HepG2 (cell line): ENCODE data around the gene LRP1B. TPM values are rescaled to one million over a fixed set of nuclear protein-coding genes. Genes with fewer than 3 reads are reported as not detected.

Experiments used
- ATAC-seq: fragments of 200-7000 bp; cut with Tn5 transposase; 3 replicates; pipeline ENCODE4 v1.9.1; 2020; ENCODE audit warnings: mild to moderate bottlenecking, moderate library complexity
- BruUV-seq: library from RNA; stranded (reverse); fragments of 400-500 nt; replicated peaks from 2 replicates; lab custom pipeline; 2021; lab: Mats Ljungman, UMichigan
- CTCF ChIA-PET: fragments of 300-600 bp; formaldehyde crosslinking; extraction: SDS; loops from one replicate; lab custom pipeline; 2021; ENCODE audit warnings: low total read pairs, inconsistent platforms, low intra/inter-chr PET ratio; lab: Yijun Ruan, JAX
- POLR2A ChIA-PET: fragments of 350-600 bp; sonication (Branson Sonifier 250); formaldehyde crosslinking; loops from one replicate; lab custom pipeline; 2020; ENCODE audit warnings: antibody characterized with exemption, inconsistent platforms; lab: Yijun Ruan, JAX
- DNase-seq: peaks from one replicate; pipeline ENCODE4 v3.0.0-alpha.2; 2015; ENCODE audit warnings: low spot score
- FAIRE-seq: peaks from 3 replicates; lab custom pipeline; 2011; peaks lifted over from hg19 to GRCh38; lab: Jason Lieb, UNC
- H2AFZ ChIP-seq: one replicate; pipeline ENCODE4 v1.6.1; 2011; ENCODE audit warnings: low read length, inconsistent platforms
- H3K27ac ChIP-seq: fragments of 300-600 bp; 3 replicates; pipeline ENCODE4 v1.8.0; 2011; ENCODE audit warnings: mixed run types, mild to moderate bottlenecking, mixed read lengths, low read length, inconsistent platforms; ENCODE audit not compliant: insufficient read depth; ENCODE audit errors: extremely low read length
- H3K27me3 ChIP-seq, 2 experiments: fragments of 200-600 bp in 1 of 2; 2 replicates in 1 of 2; 3 replicates in 1 of 2; pipeline versions ENCODE4 v1.6.0 to v1.8.0; 2011; ENCODE audit warnings: low read length in 2 of 2, mild to moderate bottlenecking in 2 of 2, moderate library complexity in 2 of 2, inconsistent platforms in 1 of 2; ENCODE audit not compliant: insufficient read depth in 2 of 2, control insufficient read depth in 1 of 2
- H3K36me3 ChIP-seq, 2 experiments: fragments of 200-600 bp in 1 of 2; replicated peaks in 1 of 2; 2 replicates in 1 of 2; 3 replicates in 1 of 2; pipeline versions ENCODE4 v1.5.1 to v1.8.0; 2011; ENCODE audit warnings: low read length in 2 of 2, inconsistent platforms in 1 of 2; ENCODE audit not compliant: insufficient read depth in 2 of 2, control insufficient read depth in 1 of 2
- H3K4me1 ChIP-seq: 2 replicates; pipeline ENCODE4 v1.5.1; 2012; ENCODE audit warnings: low read length, inconsistent platforms; ENCODE audit not compliant: insufficient read depth
- H3K4me2 ChIP-seq: 2 replicates; pipeline ENCODE4 v1.6.0; 2011; ENCODE audit warnings: low read depth, low read length, inconsistent platforms
- H3K4me3 ChIP-seq, 3 experiments: fragments of 200-600 bp in 1 of 3; sonication (generic), shearing (Covaris generic) in 1 of 3; replicated peaks in 1 of 3; 2 replicates each; pipeline ENCODE4 v1.5.1; 2011 to 2016; ENCODE audit warnings: low read length in 3 of 3, inconsistent platforms in 2 of 3, low read depth in 2 of 3, mild to moderate bottlenecking in 2 of 3, control low read depth in 1 of 3, mixed read lengths in 1 of 3; ENCODE audit not compliant: insufficient read depth in 1 of 3
- H3K79me2 ChIP-seq: one replicate; pipeline ENCODE4 v1.6.1; 2011; ENCODE audit warnings: low read length, inconsistent platforms; ENCODE audit not compliant: insufficient read depth
- H3K9ac ChIP-seq: 2 replicates; pipeline ENCODE4 v1.6.0; 2011; ENCODE audit warnings: mild to moderate bottlenecking, low read depth, low read length, inconsistent platforms; ENCODE audit not compliant: insufficient read depth
- H3K9me3 ChIP-seq: 2 replicates; pipeline ENCODE4 v1.5.1; 2012; ENCODE audit warnings: mild to moderate bottlenecking, low read length
- H4K20me1 ChIP-seq: 2 replicates; pipeline ENCODE4 v1.6.0; 2011; ENCODE audit warnings: inconsistent platforms, mild to moderate bottlenecking, low read length, moderate library complexity; ENCODE audit not compliant: insufficient read depth
- AGO2 ChIP-seq: fragments of 200-400 bp; formaldehyde crosslinking; optimal IDR thresholded peaks from 2 replicates; pipeline ENCODE3; 2017; ENCODE audit warnings: mild to moderate bottlenecking, low read depth, low read length, moderate library complexity
- ARNT ChIP-seq: fragments of 450-650 bp; IDR thresholded peaks from 2 replicates; pipeline ENCODE4 v1.6.1; 2017
- HHEX ChIP-seq: IDR thresholded peaks from 2 replicates; pipeline ENCODE4 v1.6.1; 2016; ENCODE audit warnings: control low read depth
- MIER2 ChIP-seq: IDR thresholded peaks from 2 replicates; pipeline ENCODE4 v1.6.1; 2016; ENCODE audit warnings: missing biosample characterization, missing genetic modification reagents
- NFE2 ChIP-seq: sonication (generic); formaldehyde crosslinking; IDR thresholded peaks from 2 replicates; pipeline ENCODE4 v1.4.0; 2020; ENCODE audit warnings: missing genetic modification reagents
- PHF20 ChIP-seq: sonication (generic); formaldehyde crosslinking; IDR thresholded peaks from 2 replicates; pipeline ENCODE4 v1.5.0; 2020; ENCODE audit warnings: mild to moderate bottlenecking, missing genetic modification reagents
- SMAD3 ChIP-seq: sonication (generic); formaldehyde crosslinking; IDR thresholded peaks from 2 replicates; pipeline ENCODE4 v1.4.0; 2020; ENCODE audit warnings: missing genetic modification reagents
- SRSF1 ChIP-seq: fragments of 200-400 bp; formaldehyde crosslinking; optimal IDR thresholded peaks from 2 replicates; pipeline ENCODE3; 2017; ENCODE audit warnings: mild to moderate bottlenecking, low read depth, low read length, moderate library complexity
- TAF1 ChIP-seq: sonication (generic); formaldehyde crosslinking; IDR thresholded peaks from 2 replicates; pipeline ENCODE4 v1.4.0; 2020; ENCODE audit warnings: missing genetic modification reagents
- TCF7L2 ChIP-seq: IDR thresholded peaks from 2 replicates; pipeline ENCODE4 v1.6.1; 2011; ENCODE audit warnings: mild to moderate bottlenecking, low read depth, low read length, moderate library complexity
- ZNF124 ChIP-seq: sonication (generic); formaldehyde crosslinking; IDR thresholded peaks from 2 replicates; pipeline ENCODE4 v1.4.0; 2020; ENCODE audit warnings: missing genetic modification reagents
- ZNF296 ChIP-seq: sonication (generic); formaldehyde crosslinking; conservative IDR thresholded peaks from 2 replicates; pipeline ENCODE4 v1.5.0; 2020; ENCODE audit warnings: mild to moderate bottlenecking, missing genetic modification reagents
- ZNF563 ChIP-seq: sonication (generic); formaldehyde crosslinking; IDR thresholded peaks from 2 replicates; pipeline ENCODE4 v1.8.0; 2022; ENCODE audit warnings: mild to moderate bottlenecking, moderate library complexity, missing genetic modification reagents
- ZNF607 ChIP-seq: sonication (generic); formaldehyde crosslinking; IDR thresholded peaks from 2 replicates; pipeline ENCODE4 v1.5.1; 2020; ENCODE audit warnings: missing genetic modification reagents, mild to moderate bottlenecking, borderline replicate concordance
- ZSCAN20 ChIP-seq: sonication (generic); formaldehyde crosslinking; IDR thresholded peaks from 2 replicates; pipeline ENCODE4 v1.4.0; 2020; ENCODE audit warnings: missing genetic modification reagents, mild to moderate bottlenecking, borderline replicate concordance
- WGBS: methylation state at CpG from one replicate; pipeline ENCODE4 v1.1.6; 2017; ENCODE audit warnings: low lambda C conversion rate; 5-methylcytosine and 5-hydroxymethylcytosine counted together
- in situ Hi-C: cut with HindIII; loops from 2 replicates; pipeline ENCODE4 v1.10.0; 2017; ENCODE audit warnings: low pct_unique_long_range_greater_than_20kb; ENCODE audit not compliant: extremely low pct_ligation_motif_present
- intact Hi-C: fragments of 100-400 bp; cut with micrococcal nuclease; formaldehyde crosslinking; loops from one replicate; pipeline ENCODE4 v1.10.0; 2022; ENCODE audit not compliant: unreplicated experiment
- polyA plus RNA-seq, 8 experiments: library from polyadenylated mRNA; depleted of rRNA in 3 of 8; stranded (reverse) in 7 of 8; unstranded in 1 of 8; fragments of >200 nt; fragmentation: Illumina TruSeq in 4 of 8; extraction: Trizol in 4 of 8; gene quantifications; 2 replicates each; pipeline versions ENCODE4 v1.2.1 to v1.2.3, GENCODE V29; 2011 to 2016; ENCODE audit warnings: low read depth in 4 of 8, missing spikeins in 1 of 8, mixed read lengths in 1 of 8; ENCODE audit not compliant: insufficient read depth in 1 of 8
- total RNA-seq, 5 experiments: library from RNA; depleted of rRNA; stranded (reverse); fragments of >200 nt; fragmentation: Illumina TruSeq; extraction: Trizol; gene quantifications; 2 replicates each; pipeline ENCODE4 v1.2.3, GENCODE V29; 2016; ENCODE audit warnings: low read depth in 1 of 5
- TF ChIP-seq, protein P1 (sequence below): sonication (generic); formaldehyde crosslinking; IDR thresholded peaks from 2 replicates; pipeline ENCODE4 v1.4.0; 2020; ENCODE audit warnings: low read depth, mild to moderate bottlenecking, missing genetic modification reagents
- TF ChIP-seq, protein P2 (sequence below): sonication (generic); formaldehyde crosslinking; IDR thresholded peaks from 2 replicates; pipeline ENCODE4 v1.4.0; 2020; ENCODE audit warnings: missing genetic modification reagents
- TF ChIP-seq, protein P3 (sequence below): sonication (generic); formaldehyde crosslinking; IDR thresholded peaks from 2 replicates; pipeline ENCODE4 v1.5.1; 2020; ENCODE audit warnings: missing genetic modification reagents, mild to moderate bottlenecking, borderline replicate concordance
- TF ChIP-seq, protein P4 (sequence below): sonication (generic); formaldehyde crosslinking; IDR thresholded peaks from 2 replicates; pipeline ENCODE4 v1.4.0; 2020; ENCODE audit warnings: missing genetic modification reagents, mild to moderate bottlenecking, borderline replicate concordance

The LRP1B gene
- total and polyA plus RNA-seq, 2 of the 13 experiments (the other 11 are each of a cell fraction or from before 2014, with no cell fraction given): 0.04 TPM; not detected in 1

DNA sequence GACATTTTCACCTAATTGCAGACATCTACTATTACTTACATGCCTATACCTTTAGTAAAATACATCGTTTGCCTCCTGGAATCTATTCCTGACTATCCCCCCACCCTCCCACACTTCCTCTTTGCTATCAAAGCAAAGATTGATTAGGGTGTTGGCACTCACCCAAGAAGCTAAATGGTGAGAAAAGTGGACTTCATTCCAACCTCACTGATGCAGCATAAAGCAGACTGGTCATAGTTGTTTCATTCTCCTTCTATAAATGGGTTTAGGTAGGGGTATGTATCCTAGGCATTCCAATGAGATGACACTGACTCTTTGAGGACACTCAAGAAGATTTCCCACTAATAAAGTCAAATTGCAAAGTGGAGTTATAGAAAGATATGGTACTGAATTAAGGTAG, 97.4 kb downstream of the LRP1B start:
- Histone ChIP-seq H3K9ac (no peak overlapping the region), H3K79me2 (no peaks in the 10 kb centered on the region), H3K4me2 (no peak overlapping the region), H3K4me3 (no peak overlapping the region), H3K36me3 (no peaks in the 10 kb centered on the region), H3K4me1 (no peaks in the 10 kb centered on the region), H3K27ac (no peak overlapping the region), H3K27me3 (no peaks in the 10 kb centered on the region), H3K9me3 (no peaks in the 10 kb centered on the region), H4K20me1 (no peaks in the 10 kb centered on the region), H2AFZ (no peak overlapping the region)
- in situ Hi-C loops (no loop called here), intact Hi-C loops (no loop called here)
- ChIA-PET CTCF (no interaction called here), POLR2A (no interaction called here)
- no TSS peak for BruUV-seq
- 2% methylated on average over 1 of the region's 1 CpG for WGBS
- FAIRE-seq (no peak), ATAC-seq (no peak), DNase-seq (no peak)
- TF ChIP-seq PHF20 (CRISPR knock-in tag) (no peak), TAF1 (no peak), TCF7L2 (no peak), ZNF296 (no peak), AGO2 (no peak), ZNF607 (CRISPR knock-in tag) (no peak), SRSF1 (no peak), ZNF124 (CRISPR knock-in tag) (no peak), NFE2 (CRISPR knock-in tag) (no peak), SMAD3 (CRISPR knock-in tag) (no peak), ARNT (no peak), ZSCAN20 (CRISPR knock-in tag) (no peak), HHEX (CRISPR knock-in tag) (no peak), MIER2 (CRISPR knock-in tag) (no peak), ZNF563 (CRISPR knock-in tag) (no peak)
- TF ChIP-seq, protein P1, sequence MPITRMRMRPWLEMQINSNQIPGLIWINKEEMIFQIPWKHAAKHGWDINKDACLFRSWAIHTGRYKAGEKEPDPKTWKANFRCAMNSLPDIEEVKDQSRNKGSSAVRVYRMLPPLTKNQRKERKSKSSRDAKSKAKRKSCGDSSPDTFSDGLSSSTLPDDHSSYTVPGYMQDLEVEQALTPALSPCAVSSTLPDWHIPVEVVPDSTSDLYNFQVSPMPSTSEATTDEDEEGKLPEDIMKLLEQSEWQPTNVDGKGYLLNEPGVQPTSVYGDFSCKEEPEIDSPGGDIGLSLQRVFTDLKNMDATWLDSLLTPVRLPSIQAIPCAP (CRISPR knock-in tag): no peak
- TF ChIP-seq, protein P2, sequence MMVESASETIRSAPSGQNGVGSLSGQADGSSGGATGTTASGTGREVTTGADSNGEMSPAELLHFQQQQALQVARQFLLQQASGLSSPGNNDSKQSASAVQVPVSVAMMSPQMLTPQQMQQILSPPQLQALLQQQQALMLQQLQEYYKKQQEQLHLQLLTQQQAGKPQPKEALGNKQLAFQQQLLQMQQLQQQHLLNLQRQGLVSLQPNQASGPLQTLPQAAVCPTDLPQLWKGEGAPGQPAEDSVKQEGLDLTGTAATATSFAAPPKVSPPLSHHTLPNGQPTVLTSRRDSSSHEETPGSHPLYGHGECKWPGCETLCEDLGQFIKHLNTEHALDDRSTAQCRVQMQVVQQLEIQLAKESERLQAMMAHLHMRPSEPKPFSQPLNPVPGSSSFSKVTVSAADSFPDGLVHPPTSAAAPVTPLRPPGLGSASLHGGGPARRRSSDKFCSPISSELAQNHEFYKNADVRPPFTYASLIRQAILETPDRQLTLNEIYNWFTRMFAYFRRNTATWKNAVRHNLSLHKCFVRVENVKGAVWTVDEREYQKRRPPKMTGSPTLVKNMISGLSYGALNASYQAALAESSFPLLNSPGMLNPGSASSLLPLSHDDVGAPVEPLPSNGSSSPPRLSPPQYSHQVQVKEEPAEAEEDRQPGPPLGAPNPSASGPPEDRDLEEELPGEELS: no peak
- TF ChIP-seq, protein P3, sequence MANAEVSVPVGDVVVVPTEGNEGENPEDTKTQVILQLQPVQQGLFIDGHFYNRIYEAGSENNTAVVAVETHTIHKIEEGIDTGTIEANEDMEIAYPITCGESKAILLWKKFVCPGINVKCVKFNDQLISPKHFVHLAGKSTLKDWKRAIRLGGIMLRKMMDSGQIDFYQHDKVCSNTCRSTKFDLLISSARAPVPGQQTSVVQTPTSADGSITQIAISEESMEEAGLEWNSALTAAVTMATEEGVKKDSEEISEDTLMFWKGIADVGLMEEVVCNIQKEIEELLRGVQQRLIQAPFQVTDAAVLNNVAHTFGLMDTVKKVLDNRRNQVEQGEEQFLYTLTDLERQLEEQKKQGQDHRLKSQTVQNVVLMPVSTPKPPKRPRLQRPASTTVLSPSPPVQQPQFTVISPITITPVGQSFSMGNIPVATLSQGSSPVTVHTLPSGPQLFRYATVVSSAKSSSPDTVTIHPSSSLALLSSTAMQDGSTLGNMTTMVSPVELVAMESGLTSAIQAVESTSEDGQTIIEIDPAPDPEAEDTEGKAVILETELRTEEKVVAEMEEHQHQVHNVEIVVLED (CRISPR knock-in tag): no peak
- TF ChIP-seq, protein P4, sequence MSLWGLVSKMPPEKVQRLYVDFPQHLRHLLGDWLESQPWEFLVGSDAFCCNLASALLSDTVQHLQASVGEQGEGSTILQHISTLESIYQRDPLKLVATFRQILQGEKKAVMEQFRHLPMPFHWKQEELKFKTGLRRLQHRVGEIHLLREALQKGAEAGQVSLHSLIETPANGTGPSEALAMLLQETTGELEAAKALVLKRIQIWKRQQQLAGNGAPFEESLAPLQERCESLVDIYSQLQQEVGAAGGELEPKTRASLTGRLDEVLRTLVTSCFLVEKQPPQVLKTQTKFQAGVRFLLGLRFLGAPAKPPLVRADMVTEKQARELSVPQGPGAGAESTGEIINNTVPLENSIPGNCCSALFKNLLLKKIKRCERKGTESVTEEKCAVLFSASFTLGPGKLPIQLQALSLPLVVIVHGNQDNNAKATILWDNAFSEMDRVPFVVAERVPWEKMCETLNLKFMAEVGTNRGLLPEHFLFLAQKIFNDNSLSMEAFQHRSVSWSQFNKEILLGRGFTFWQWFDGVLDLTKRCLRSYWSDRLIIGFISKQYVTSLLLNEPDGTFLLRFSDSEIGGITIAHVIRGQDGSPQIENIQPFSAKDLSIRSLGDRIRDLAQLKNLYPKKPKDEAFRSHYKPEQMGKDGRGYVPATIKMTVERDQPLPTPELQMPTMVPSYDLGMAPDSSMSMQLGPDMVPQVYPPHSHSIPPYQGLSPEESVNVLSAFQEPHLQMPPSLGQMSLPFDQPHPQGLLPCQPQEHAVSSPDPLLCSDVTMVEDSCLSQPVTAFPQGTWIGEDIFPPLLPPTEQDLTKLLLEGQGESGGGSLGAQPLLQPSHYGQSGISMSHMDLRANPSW (CRISPR knock-in tag): no peak
